Activated naive CD8-positive, alpha-beta T cell treated with anti-CD3 and anti-CD28 coated beads for 36 hours (primary cell): ENCODE measurements around the gene CLIC4. TPM values are rescaled to one million over a fixed set of nuclear protein-coding genes. Genes with fewer than 3 reads are reported as not detected.
"Not testable (repeated sequence)": the region's sequence is repeated elsewhere in the genome, so short reads cannot be mapped to it uniquely, and the experiment has no call there.

Experiments
- DNase-seq: peaks from one replicate; pipeline ENCODE4 v3.0.0; 2021
- H3K27ac Mint-ChIP-seq: one replicate; pipeline ENCODE4 v1.8.0; 2022; ENCODE audit warnings: mild to moderate bottlenecking, moderate library complexity, mixed read lengths
- H3K27me3 Mint-ChIP-seq: one replicate; pipeline ENCODE4 v1.8.0; 2022; ENCODE audit warnings: mild to moderate bottlenecking, mixed read lengths
- H3K36me3 Mint-ChIP-seq: one replicate; pipeline ENCODE4 v1.8.0; 2021; ENCODE audit warnings: mild to moderate bottlenecking, mixed read lengths
- H3K4me1 Mint-ChIP-seq: one replicate; pipeline ENCODE4 v1.8.0; 2021; ENCODE audit warnings: mixed read lengths
- H3K4me3 Mint-ChIP-seq: one replicate; pipeline ENCODE4 v1.8.0; 2022; ENCODE audit warnings: mild to moderate bottlenecking, moderate library complexity, mixed read lengths
- H3K9me3 Mint-ChIP-seq: one replicate; pipeline ENCODE4 v1.8.0; 2022; ENCODE audit warnings: mixed read lengths
- total RNA-seq, 2 experiments: library from RNA; stranded (reverse); gene quantifications; one replicate each; pipeline ENCODE4 v1.2.3, GENCODE V29; 2021

Gene CLIC4
- total RNA-seq, 2 experiments from 2014 or later: 25.0 to 26.4 TPM

- Mint-ChIP-seq H3K4me3 (no peak overlapping the region), H3K27ac (no peak overlapping the region), H3K27me3 (peaks cover 12% of the 10 kb centered on the region), H3K4me1 (peaks cover 22% of the 10 kb centered on the region), H3K9me3 (no peaks in the 10 kb centered on the region), H3K36me3 (no peaks in the 10 kb centered on the region)
- DNase-seq: no peak
Observed at GRCh38 chr1:24751833-24752232, 6.6 kb downstream of the CLIC4 start.

- H3K27ac Mint-ChIP-seq: no peak overlapping the region
- H3K9me3 Mint-ChIP-seq: no peaks in the 10 kb centered on the region
- peaks cover 18% of the 10 kb centered on the region for H3K4me1 Mint-ChIP-seq
- H3K4me3 Mint-ChIP-seq: no peak overlapping the region
- peaks cover 8% of the 10 kb centered on the region for H3K27me3 Mint-ChIP-seq
- no peak for DNase-seq
- H3K36me3 Mint-ChIP-seq: no peaks in the 10 kb centered on the region
Observed at GRCh38 chr1:24752305-24752704, 7.1 kb downstream of the CLIC4 start.

GRCh38 chr1:24754229-24754628 lies 9.0 kb downstream of the CLIC4 start:
- H3K4me1 Mint-ChIP-seq: peaks cover 2% of the 10 kb centered on the region
- H3K27me3 Mint-ChIP-seq: peaks cover 5% of the 10 kb centered on the region
- DNase-seq: no peak
- no peak overlapping the region for H3K27ac Mint-ChIP-seq
- H3K9me3 Mint-ChIP-seq: no peaks in the 10 kb centered on the region
- H3K4me3 Mint-ChIP-seq: no peak overlapping the region
- H3K36me3 Mint-ChIP-seq: no peaks in the 10 kb centered on the region

- DNase-seq: not testable (repeated sequence)
Observed at GRCh38 chr1:24755323-24755722, 10.1 kb downstream of the CLIC4 start.

GRCh38 chr1:24756395-24756794 lies 11.1 kb downstream of the CLIC4 start:
- Mint-ChIP-seq H3K4me1 (no peaks in the 10 kb centered on the region), H3K36me3 (no peaks in the 10 kb centered on the region), H3K27ac (no peak overlapping the region), H3K9me3 (no peaks in the 10 kb centered on the region), H3K27me3 (peaks cover 5% of the 10 kb centered on the region), H3K4me3 (no peak overlapping the region)
- DNase-seq: no peak

More at GRCh38 chr1:24755323-24755722, 10.1 kb downstream of the CLIC4 start:
- not testable (repeated sequence) for H3K36me3 Mint-ChIP-seq, H3K9me3 Mint-ChIP-seq, H3K4me3 Mint-ChIP-seq, H3K27ac Mint-ChIP-seq, H3K27me3 Mint-ChIP-seq, H3K4me1 Mint-ChIP-seq

GRCh38 chr1:24759492-24759891 lies 14.2 kb downstream of the CLIC4 start:
- no peaks in the 10 kb centered on the region for H3K9me3 Mint-ChIP-seq
- H3K4me3 Mint-ChIP-seq: no peak overlapping the region
- no peaks in the 10 kb centered on the region for H3K36me3 Mint-ChIP-seq
- no peak overlapping the region for H3K27ac Mint-ChIP-seq
- DNase-seq: no peak
- H3K27me3 Mint-ChIP-seq: no peaks in the 10 kb centered on the region
- no peaks in the 10 kb centered on the region for H3K4me1 Mint-ChIP-seq

GRCh38 chr1:24761582-24761981 lies 16.3 kb downstream of the CLIC4 start:
- no peak overlapping the region for H3K4me3 Mint-ChIP-seq
- H3K9me3 Mint-ChIP-seq: no peaks in the 10 kb centered on the region
- no peak for DNase-seq
- H3K27me3 Mint-ChIP-seq: no peaks in the 10 kb centered on the region
- no peaks in the 10 kb centered on the region for H3K4me1 Mint-ChIP-seq
- no peak overlapping the region for H3K27ac Mint-ChIP-seq
- no peaks in the 10 kb centered on the region for H3K36me3 Mint-ChIP-seq

- H3K27me3 Mint-ChIP-seq: no peaks in the 10 kb centered on the region
Observed at GRCh38 chr1:24762133-24762676, 17.0 kb downstream of the CLIC4 start.

GRCh38 chr1:24763671-24764070 lies 18.4 kb downstream of the CLIC4 start:
- Mint-ChIP-seq H3K27me3 (no peaks in the 10 kb centered on the region), H3K4me1 (no peaks in the 10 kb centered on the region), H3K27ac (no peak overlapping the region), H3K36me3 (no peaks in the 10 kb centered on the region), H3K4me3 (no peak overlapping the region), H3K9me3 (no peaks in the 10 kb centered on the region)
- no peak for DNase-seq

More at GRCh38 chr1:24762133-24762676, 17.0 kb downstream of the CLIC4 start:
- no peaks in the 10 kb centered on the region for H3K9me3 Mint-ChIP-seq
- no peak overlapping the region for H3K27ac Mint-ChIP-seq
- no peak for DNase-seq
- no peak overlapping the region for H3K4me3 Mint-ChIP-seq
- no peaks in the 10 kb centered on the region for H3K36me3 Mint-ChIP-seq
- H3K4me1 Mint-ChIP-seq: no peaks in the 10 kb centered on the region

- Mint-ChIP-seq H3K27me3 (no peaks in the 10 kb centered on the region), H3K9me3 (no peaks in the 10 kb centered on the region), H3K4me3 (no peak overlapping the region), H3K27ac (no peak overlapping the region), H3K36me3 (no peaks in the 10 kb centered on the region), H3K4me1 (peaks cover 2% of the 10 kb centered on the region)
- DNase-seq: no peak
Observed at GRCh38 chr1:24764439-24764838, 19.2 kb downstream of the CLIC4 start.

GRCh38 chr1:24764848-24765247 lies 19.6 kb downstream of the CLIC4 start:
- Mint-ChIP-seq H3K27me3 (no peaks in the 10 kb centered on the region), H3K36me3 (no peaks in the 10 kb centered on the region), H3K4me3 (no peak overlapping the region), H3K27ac (no peak overlapping the region), H3K9me3 (no peaks in the 10 kb centered on the region), H3K4me1 (peaks cover 4% of the 10 kb centered on the region)
- no peak for DNase-seq

- H3K4me3 Mint-ChIP-seq: no peak overlapping the region
- no peaks in the 10 kb centered on the region for H3K36me3 Mint-ChIP-seq
- no peaks in the 10 kb centered on the region for H3K27me3 Mint-ChIP-seq
Observed at GRCh38 chr1:24765308-24765988, 20.2 kb downstream of the CLIC4 start.

GRCh38 chr1:24767351-24767750 lies 22.1 kb downstream of the CLIC4 start:
- Mint-ChIP-seq H3K36me3 (no peaks in the 10 kb centered on the region), H3K9me3 (no peaks in the 10 kb centered on the region), H3K4me1 (peaks cover 9% of the 10 kb centered on the region), H3K4me3 (no peak overlapping the region), H3K27ac (no peak overlapping the region), H3K27me3 (no peaks in the 10 kb centered on the region)
- DNase-seq: no peak

More at GRCh38 chr1:24765308-24765988, 20.2 kb downstream of the CLIC4 start:
- no peak overlapping the region for H3K27ac Mint-ChIP-seq
- DNase-seq: no peak
- H3K4me1 Mint-ChIP-seq: peaks cover 5% of the 10 kb centered on the region
- no peaks in the 10 kb centered on the region for H3K9me3 Mint-ChIP-seq

- Mint-ChIP-seq H3K4me3 (no peak overlapping the region), H3K27ac (no peak overlapping the region), H3K4me1 (peaks cover 9% of the 10 kb centered on the region), H3K9me3 (no peaks in the 10 kb centered on the region), H3K36me3 (no peaks in the 10 kb centered on the region), H3K27me3 (no peaks in the 10 kb centered on the region)
- no peak for DNase-seq
Observed at GRCh38 chr1:24768873-24769605, 23.8 kb downstream of the CLIC4 start.

GRCh38 chr1:24769656-24770651 lies 24.7 kb downstream of the CLIC4 start:
- Mint-ChIP-seq H3K9me3 (no peaks in the 10 kb centered on the region), H3K27ac (no peak overlapping the region), H3K4me3 (no peak overlapping the region), H3K27me3 (no peaks in the 10 kb centered on the region), H3K36me3 (no peaks in the 10 kb centered on the region), H3K4me1 (peaks cover 9% of the 10 kb centered on the region)
- no peak for DNase-seq
